Common myeloid progenitor, CD34-positive (primary cell): ENCODE results near the gene CERCAM.
"Not testable (repeated sequence)": the region's sequence is repeated elsewhere in the genome, so short reads cannot be mapped to it uniquely, and the experiment has no call there.

Source experiments
- CTCF ChIA-PET: fragments of 350-600 bp; sonication (Branson Sonifier 250); formaldehyde crosslinking; loops from one replicate; lab custom pipeline; 2021; ENCODE audit warnings: antibody characterized with exemption; lab: Charles Lee
- POLR2A ChIA-PET: fragments of 350-600 bp; sonication (Branson Sonifier 250); formaldehyde crosslinking; loops from one replicate; lab custom pipeline; 2021; ENCODE audit warnings: antibody characterized with exemption; lab: Charles Lee
- DNase-seq, 3 donors: peaks; one replicate each; pipeline versions ENCODE4 v3.0.0 to v3.0.0-alpha.2; 2013
- H3K27ac ChIP-seq, 2 experiments: 1 replicate in 1 of 2; 2 replicates in 1 of 2; pipeline ENCODE4 v1.7.0; 2013; ENCODE audit warnings: inconsistent platforms in 2 of 2, low read length in 2 of 2, mild to moderate bottlenecking in 2 of 2, low read depth in 1 of 2, moderate library complexity in 1 of 2; ENCODE audit not compliant: severe bottlenecking in 2 of 2, insufficient read depth in 1 of 2, poor library complexity in 1 of 2
- H3K27me3 ChIP-seq, 5 experiments: replicated peaks in 2 of 5; 1 replicate in 3 of 5; 2 replicates in 2 of 5; pipeline versions ENCODE4 v1.6.1 to v1.7.0; 2013; ENCODE audit warnings: low read length in 4 of 5, mild to moderate bottlenecking in 2 of 5, moderate library complexity in 2 of 5, inconsistent platforms in 1 of 5; ENCODE audit not compliant: insufficient read depth in 5 of 5, control insufficient read depth in 4 of 5
- H3K36me3 ChIP-seq, 4 experiments: 1 replicate in 2 of 4; 2 replicates in 2 of 4; pipeline versions ENCODE4 v1.6.1 to v1.7.0; 2013; ENCODE audit warnings: low read length in 3 of 4, control low read depth in 1 of 4, mild to moderate bottlenecking in 1 of 4; ENCODE audit not compliant: control insufficient read depth in 4 of 4, insufficient read depth in 4 of 4
- H3K4me1 ChIP-seq, 4 experiments: 1 replicate in 3 of 4; 2 replicates in 1 of 4; pipeline versions ENCODE4 v1.6.1 to v1.7.1; 2013; ENCODE audit warnings: low read length in 3 of 4, mild to moderate bottlenecking in 3 of 4, control low read depth in 1 of 4, inconsistent platforms in 1 of 4, moderate library complexity in 1 of 4; ENCODE audit not compliant: control insufficient read depth in 4 of 4, insufficient read depth in 4 of 4; ENCODE audit errors: control extremely low read depth in 1 of 4
- H3K4me3 ChIP-seq, 7 experiments: 1 replicate in 4 of 7; 2 replicates in 3 of 7; pipeline versions ENCODE4 v1.5.1 to v1.7.0; 2013; ENCODE audit warnings: mild to moderate bottlenecking in 7 of 7, low read length in 6 of 7, moderate library complexity in 6 of 7, inconsistent platforms in 2 of 7, low read depth in 2 of 7, control low read depth in 1 of 7; ENCODE audit not compliant: insufficient read depth in 4 of 7, control insufficient read depth in 1 of 7; ENCODE audit errors: extremely low read depth in 1 of 7
- H3K9me3 ChIP-seq, 5 experiments: 1 replicate in 4 of 5; 2 replicates in 1 of 5; pipeline versions ENCODE4 v1.6.1 to v1.7.1; 2013; ENCODE audit warnings: low read length in 4 of 5, mild to moderate bottlenecking in 2 of 5, inconsistent platforms in 1 of 5, low read depth in 1 of 5, moderate library complexity in 1 of 5; ENCODE audit not compliant: control insufficient read depth in 4 of 5, insufficient read depth in 2 of 5; ENCODE audit errors: control extremely low read depth in 1 of 5
- WGBS: methylation state at CpG from one replicate; pipeline ENCODE4 v1.1.5; 2013; ENCODE audit not compliant: insufficient coverage; 5-methylcytosine and 5-hydroxymethylcytosine counted together

Gene CERCAM

DNA sequence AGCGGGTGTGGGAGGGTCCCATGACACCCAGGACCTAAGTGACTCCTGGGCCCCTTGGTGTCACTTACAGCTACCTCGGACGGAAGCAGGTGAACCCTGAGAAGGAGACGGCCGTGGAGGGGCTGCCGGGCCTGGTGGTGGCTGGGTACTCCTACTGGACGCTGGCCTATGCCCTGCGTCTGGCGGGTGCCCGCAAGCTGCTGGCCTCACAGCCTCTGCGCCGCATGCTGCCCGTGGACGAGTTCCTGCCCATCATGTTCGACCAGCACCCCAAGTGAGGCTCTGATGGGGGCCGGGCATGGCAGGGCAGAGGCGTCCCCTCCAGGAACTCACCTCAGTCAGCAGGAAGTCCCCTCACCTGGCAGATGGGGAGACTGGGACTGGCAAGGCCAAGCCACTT, 13.7 kb downstream of the CERCAM start:
- no peak for DNase-seq
- POLR2A ChIA-PET = no interaction called here
- CTCF ChIA-PET = no interaction called here
- no peak overlapping the region for H3K27ac ChIP-seq
- WGBS = 100% methylated on average over 15 of the region's 17 CpGs
- no peaks in the 10 kb centered on the region for H3K27me3 ChIP-seq
- peaks cover 0 to 9% (median 8%) of the 10 kb centered on the region in 4 experiments for H3K4me1 ChIP-seq
- peaks cover 0 to 14% (median 1%) of the 10 kb centered on the region in 4 experiments for H3K36me3 ChIP-seq
- no peak overlapping the region for H3K4me3 ChIP-seq
- H3K9me3 ChIP-seq = no peaks in the 10 kb centered on the region

DNA sequence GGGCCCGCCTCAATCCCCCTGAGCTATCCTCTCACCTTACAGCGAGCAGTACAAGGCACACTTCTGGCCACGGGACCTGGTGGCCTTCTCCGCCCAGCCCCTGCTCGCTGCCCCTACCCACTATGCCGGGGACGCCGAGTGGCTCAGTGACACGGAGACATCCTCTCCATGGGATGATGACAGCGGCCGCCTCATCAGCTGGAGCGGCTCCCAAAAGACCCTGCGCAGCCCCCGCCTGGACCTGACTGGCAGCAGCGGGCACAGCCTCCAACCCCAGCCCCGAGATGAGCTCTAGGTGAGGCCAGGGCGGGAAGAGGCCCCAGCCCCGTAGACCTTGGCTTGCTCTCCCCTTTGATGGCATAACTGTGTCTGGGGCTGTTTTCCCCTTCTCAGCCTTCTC, 15.0 kb downstream of the CERCAM start:
- Histone ChIP-seq H3K27ac (no peak overlapping the region), H3K4me1 (peaks cover 0 to 9% (median 8%) of the 10 kb centered on the region in 4 experiments), H3K27me3 (no peaks in the 10 kb centered on the region), H3K36me3 (peaks cover 0 to 14% (median 1%) of the 10 kb centered on the region in 4 experiments), H3K4me3 (no peak overlapping the region), H3K9me3 (no peaks in the 10 kb centered on the region)
- no peak for DNase-seq
- WGBS = 98% methylated on average over 13 of the region's 18 CpGs
- ChIA-PET CTCF (interaction anchor here (1.3 to 1.4 kb wide), 2 partner anchors 12 to 15 kb away, joined by 3 to 5 read pairs; partner anchors contain the start of gene CERCAM), POLR2A (no interaction called here)

DNA sequence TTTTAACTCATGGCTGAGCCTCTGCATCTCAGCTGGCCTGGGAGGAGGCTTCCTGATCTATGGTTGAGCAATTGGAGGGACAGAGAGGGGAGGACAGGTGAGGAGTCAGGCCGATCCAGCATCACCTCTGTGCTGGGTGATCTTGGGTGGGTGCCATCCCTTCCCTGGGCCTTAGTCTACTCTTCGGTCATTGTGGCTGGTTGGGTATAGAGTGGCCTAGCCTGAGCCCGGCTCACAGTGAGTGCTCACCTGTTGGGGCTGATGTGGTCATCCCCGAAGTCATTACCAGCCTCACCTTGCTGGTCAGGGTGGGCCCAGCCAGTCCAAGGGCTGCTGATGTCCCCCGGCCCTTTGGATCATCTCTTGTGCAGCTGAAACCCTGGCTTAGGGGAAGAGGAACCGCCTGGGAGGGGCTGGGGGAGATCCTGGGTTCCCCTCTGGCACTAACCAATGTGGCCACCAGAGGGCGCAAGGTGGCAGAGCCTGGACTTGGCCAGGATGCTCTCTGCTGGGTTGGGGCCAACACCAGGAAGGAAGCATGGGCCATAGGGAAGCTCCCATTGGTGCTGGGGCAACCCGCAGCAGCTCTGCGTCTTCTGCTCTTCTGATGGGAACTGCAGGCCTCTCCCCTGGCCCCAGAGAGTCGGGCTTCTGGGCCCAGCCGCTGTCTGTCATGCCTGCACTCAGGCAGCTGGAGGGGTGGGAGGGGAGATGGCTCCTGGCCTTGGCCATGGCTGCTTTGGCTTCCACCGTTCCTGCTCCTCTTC, 17.9 kb downstream of the CERCAM start:
- no peak overlapping the region for H3K27ac ChIP-seq
- H3K9me3 ChIP-seq = no peaks in the 10 kb centered on the region
- H3K4me1 ChIP-seq = peaks cover 0 to 9% (median 8%) of the 10 kb centered on the region in 4 experiments
- ChIA-PET POLR2A (interaction anchor here (0.7 to 1.1 kb wide), 3 partner anchors 113 to 1750 kb away, joined by 4 to 6 read pairs (median 5); partner anchors contain the start of gene SPTAN1), CTCF (interaction anchor here (0.6 to 4.9 kb wide), 23 partner anchors 10 to 216 kb away, joined by 3 to 30 read pairs (median 4); partner anchors contain the start of genes CERCAM, GLE1 and URM1)
- no peaks in the 10 kb centered on the region for H3K27me3 ChIP-seq
- peak; percentile 77 to 88 (median 82) for DNase-seq
- peaks cover 0 to 6% (median 0%) of the 10 kb centered on the region in 4 experiments for H3K36me3 ChIP-seq
- WGBS = 34% methylated on average over 8 of the region's 12 CpGs
- H3K4me3 ChIP-seq = peak overlapping the region in 1 of 7 experiments; percentile 32

DNA sequence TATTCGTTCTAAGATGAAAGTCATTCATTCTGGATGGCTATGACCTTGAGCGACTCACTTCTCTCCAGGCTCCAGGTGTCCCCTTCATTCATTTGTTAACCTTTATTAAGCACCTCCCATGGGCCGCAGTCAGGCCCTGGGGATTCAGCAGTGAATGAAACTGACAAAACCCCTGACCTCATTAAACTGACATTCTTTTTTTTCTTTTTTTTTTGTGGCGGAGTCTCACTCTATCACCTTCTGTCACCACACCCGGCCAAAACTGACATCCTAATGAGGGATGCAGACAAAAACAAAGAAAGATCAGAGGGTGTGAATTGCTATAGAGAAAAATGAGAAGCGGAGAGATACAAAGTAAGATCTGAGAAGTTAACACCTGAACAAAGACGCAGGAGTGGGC, 18.6 kb downstream of the CERCAM start:
- Histone ChIP-seq H3K27me3 (no peaks in the 10 kb centered on the region), H3K27ac (no peak overlapping the region), H3K4me3 (no peak overlapping the region), H3K36me3 (peaks cover 0 to 6% (median 0%) of the 10 kb centered on the region in 4 experiments), H3K4me1 (peaks cover 0 to 9% (median 8%) of the 10 kb centered on the region in 4 experiments), H3K9me3 (no peaks in the 10 kb centered on the region)
- no peak for DNase-seq
- WGBS = 97% methylated on average over 5 of the region's 7 CpGs
- ChIA-PET POLR2A (interaction anchor here (0.7 to 1.1 kb wide), 2 partner anchors 113 to 118 kb away, joined by 5 to 6 read pairs; partner anchors contain the start of gene SPTAN1), CTCF (interaction anchor here (0.6 to 4.9 kb wide), 20 partner anchors 9 to 217 kb away, joined by 3 to 30 read pairs (median 4); partner anchors contain the start of genes CERCAM, GLE1 and URM1)

DNA sequence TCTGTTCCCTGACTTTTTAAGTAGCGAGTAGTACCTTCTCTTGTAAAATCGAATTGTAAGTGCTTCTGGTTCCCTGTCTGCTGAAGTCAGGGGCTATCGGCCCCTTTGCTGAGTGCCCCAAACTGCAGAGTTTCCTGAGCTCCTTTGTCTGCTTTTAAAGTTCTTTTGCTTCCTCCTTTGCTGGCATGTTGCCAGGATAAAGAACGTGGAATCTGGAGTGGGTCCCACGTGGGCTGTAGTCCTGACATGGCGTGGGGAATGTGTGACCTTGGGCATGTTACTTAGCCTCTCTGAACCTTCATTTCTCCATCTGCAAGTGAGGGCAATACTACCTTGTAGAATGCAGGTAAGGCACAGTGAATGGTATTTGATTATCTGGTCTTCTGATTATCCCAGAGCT, 21.5 kb downstream of the CERCAM start:
- WGBS = 44% methylated on average over 3 of the region's 6 CpGs
- CTCF ChIA-PET = interaction anchor here (0.7 to 2.2 kb wide), 4 partner anchors 9 to 27 kb away, joined by 3 to 9 read pairs (median 4); no protein-coding TSS in a partner anchor
- POLR2A ChIA-PET = no interaction called here
- H3K4me1 ChIP-seq = peaks cover 0 to 9% (median 8%) of the 10 kb centered on the region in 4 experiments
- H3K27ac ChIP-seq = no peak overlapping the region
- no peaks in the 10 kb centered on the region for H3K9me3 ChIP-seq
- no peak overlapping the region for H3K4me3 ChIP-seq
- DNase-seq = no peak
- no peaks in the 10 kb centered on the region for H3K36me3 ChIP-seq
- no peaks in the 10 kb centered on the region for H3K27me3 ChIP-seq

DNA sequence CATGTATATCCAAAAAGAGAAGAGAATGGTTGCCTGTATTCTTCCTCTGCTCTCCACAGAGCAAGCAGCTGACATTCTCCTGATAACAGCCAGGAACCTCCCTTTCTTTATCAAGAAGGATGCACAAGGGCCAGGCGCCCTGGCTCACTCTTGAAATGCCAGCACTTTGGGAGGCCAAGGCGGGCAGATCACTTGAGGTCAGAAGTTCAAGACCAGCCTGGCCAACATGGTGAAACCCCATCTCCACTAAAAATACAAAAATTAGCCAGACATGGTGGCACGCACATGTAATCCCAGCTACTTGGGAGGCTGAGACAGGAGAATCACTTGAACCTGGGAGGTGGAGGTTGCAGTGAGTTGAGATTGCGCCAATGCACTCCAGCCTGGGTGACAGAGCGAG, 25.8 kb downstream of the CERCAM start:
- H3K4me1 ChIP-seq, H3K27me3 ChIP-seq, H3K36me3 ChIP-seq, H3K27ac ChIP-seq, POLR2A ChIA-PET, H3K4me3 ChIP-seq, H3K9me3 ChIP-seq: not testable (repeated sequence)
- CTCF ChIA-PET = interaction anchor here (1.2 to 5.3 kb wide), 2 partner anchors 8 to 20 kb away, joined by 3 to 30 read pairs; no protein-coding TSS in a partner anchor
- DNase-seq = peak; percentile 29 to 76 (median 58)
- WGBS = 94% methylated on average over 2 of the region's 5 CpGs

GRCh38 chr9:128448746-128449145, 28.1 kb downstream of the CERCAM start:
- no peaks in the 10 kb centered on the region for H3K4me1 ChIP-seq
- no peaks in the 10 kb centered on the region for H3K9me3 ChIP-seq
- ChIA-PET CTCF (interaction anchor here (5.3 kb wide), 1 partner anchor 10 kb away, joined by 30 read pairs; no protein-coding TSS in a partner anchor), POLR2A (no interaction called here)
- H3K27me3 ChIP-seq = no peaks in the 10 kb centered on the region
- H3K4me3 ChIP-seq = no peak overlapping the region
- 100% methylated on average over 2 of the region's 2 CpGs for WGBS
- no peak overlapping the region for H3K27ac ChIP-seq
- no peaks in the 10 kb centered on the region for H3K36me3 ChIP-seq
- DNase-seq = no peak
